EH (cell line): ENCODE results near the gene SERTAD1.

Experiments used
- DNase-seq: peaks from one replicate; pipeline ENCODE4 v3.0.0-alpha.2; 2015; ENCODE audit warnings: low read depth

SERTAD1 gene

GRCh38 chr19:40376286-40376862 is 49.4 kb downstream of the SERTAD1 start:
- no peak for DNase-seq

DNA sequence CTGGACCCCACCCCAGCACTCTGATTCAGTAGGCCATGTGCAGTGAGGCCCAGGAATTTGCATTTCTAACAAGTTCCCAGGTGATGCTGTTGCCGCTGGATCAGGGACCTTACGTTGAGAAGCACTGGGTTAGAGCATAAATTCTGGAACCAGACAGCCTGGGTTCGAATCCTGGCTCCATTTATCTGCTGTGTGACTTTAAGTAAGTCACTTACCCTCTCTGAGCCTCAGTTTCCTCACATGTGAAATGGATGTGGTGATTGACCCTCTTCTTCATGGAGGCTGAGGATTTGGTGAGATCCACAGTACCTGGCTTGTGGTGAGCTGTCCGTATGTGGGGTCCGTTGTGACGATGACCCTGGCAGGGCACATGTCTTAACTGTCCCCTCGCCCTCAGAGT is 51.7 kb downstream of the SERTAD1 start:
- no peak for DNase-seq

DNA sequence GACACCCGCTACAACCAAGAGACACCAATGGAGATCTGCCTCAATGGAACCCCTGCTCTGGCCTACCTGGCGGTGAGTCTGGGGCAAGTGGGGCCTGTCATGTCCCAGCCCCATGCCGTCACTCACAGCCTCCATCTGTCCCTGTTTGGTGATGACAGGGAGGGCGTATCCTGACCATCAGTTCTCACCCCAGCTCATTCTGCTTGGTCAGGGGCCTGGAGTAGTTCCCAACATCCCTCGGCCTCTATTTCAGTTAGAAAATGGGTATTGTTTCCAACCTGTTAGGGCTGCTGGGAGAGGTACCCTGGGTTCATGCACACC is 54.0 kb downstream of the SERTAD1 start:
- DNase-seq, result no peak
